Lung (tissue), 12 donors: Measurements from ENCODE around the gene DLL3. TPM values are rescaled to one million over a fixed set of nuclear protein-coding genes. Genes with fewer than 3 reads are reported as not detected.
"Not testable (repeated sequence)": the region's sequence is repeated elsewhere in the genome, so short reads cannot be mapped to it uniquely, and the experiment has no call there.

Experiments used
- ATAC-seq: fragments of 200-7000 bp; cut with Tn5 transposase; one replicate; pipeline ENCODE4 v1.9.1; 2020; ENCODE audit warnings: moderate number of reproducible peaks; ENCODE audit not compliant: insufficient read depth, low FRiP score
- DNase-seq, 3 donors: peaks; one replicate each; pipeline ENCODE4 v3.0.0-alpha.2; 2013 to 2017
- H3K27ac ChIP-seq, 2 donors: one replicate each; pipeline ENCODE4 v1.5.1; 2013; ENCODE audit warnings: mild to moderate bottlenecking in 2 of 2, moderate library complexity in 2 of 2, control low read depth in 1 of 2, inconsistent platforms in 1 of 2, low read depth in 1 of 2, low read length in 1 of 2
- H3K27me3 ChIP-seq, 3 donors: one replicate each; pipeline ENCODE4 v1.5.1; 2013; ENCODE audit warnings: low read length in 2 of 3; ENCODE audit not compliant: control insufficient read depth in 3 of 3, insufficient read depth in 3 of 3
- H3K36me3 ChIP-seq, 4 donors: one replicate each; pipeline ENCODE4 v1.5.1; 2013; ENCODE audit warnings: low read length in 4 of 4, mild to moderate bottlenecking in 1 of 4, moderate library complexity in 1 of 4; ENCODE audit not compliant: control insufficient read depth in 4 of 4, insufficient read depth in 4 of 4
- H3K4me1 ChIP-seq, 5 donors: one replicate each; pipeline ENCODE4 v1.5.1; 2013; ENCODE audit warnings: low read length in 5 of 5, mild to moderate bottlenecking in 2 of 5, moderate library complexity in 1 of 5; ENCODE audit not compliant: control insufficient read depth in 5 of 5, insufficient read depth in 5 of 5
- H3K4me3 ChIP-seq: one replicate; pipeline ENCODE4 v1.5.1; 2013; ENCODE audit warnings: mild to moderate bottlenecking, control low read depth, moderate library complexity
- H3K9ac ChIP-seq, 2 donors: one replicate each; pipeline ENCODE4 v1.5.1; 2013; ENCODE audit warnings: low read length in 2 of 2, control low read depth in 1 of 2; ENCODE audit not compliant: insufficient read depth in 1 of 2
- H3K9me3 ChIP-seq, 4 donors: one replicate each; pipeline ENCODE4 v1.5.1; 2013; ENCODE audit warnings: low read length in 3 of 4, mild to moderate bottlenecking in 1 of 4, moderate library complexity in 1 of 4; ENCODE audit not compliant: control insufficient read depth in 4 of 4, insufficient read depth in 3 of 4
- CTCF ChIP-seq: IDR thresholded peaks from 2 replicates; pipeline ENCODE4 v1.5.1; 2012; ENCODE audit warnings: mild to moderate bottlenecking; ENCODE audit errors: control extremely low read depth, extremely low read depth
- WGBS, 2 donors: extraction: QIAGEN DNeasy Blood & Tissue Kit; methylation state at CpG; one replicate each; pipeline ENCODE4 v1.1.7; 2013; 5-methylcytosine and 5-hydroxymethylcytosine counted together
- polyA plus RNA-seq, 2 donors: library from polyadenylated mRNA; stranded (reverse); fragments of 200-250 nt; gene quantifications; one replicate each; pipeline ENCODE4 v1.2.1, GENCODE V29; 2013
- total RNA-seq, 2 donors: library from RNA; depleted of rRNA in 1 of 2; stranded (reverse); fragments of >200 nt in 1 of 2; gene quantifications; one replicate each; pipeline ENCODE4 v1.2.1, GENCODE V29; 2014 to 2021
- donor health status: control.
- donor health status: control.
- donor health status: Bipolar disorder and iron deficiency.
- donor health status: healthy.
- donor health status: DM: yes; HTN: yes; CAD: no.

Gene DLL3
- total and polyA plus RNA-seq, 4 donors, result 0.07 TPM; not detected in 3

- Histone ChIP-seq H3K4me3 (no peak overlapping the region), H3K27ac (no peak overlapping the region), H3K36me3 (peaks cover 28 to 53% (median 34%) of the 10 kb centered on the region in 4 donors), H3K27me3 (no peaks in the 10 kb centered on the region), H3K9ac (no peak overlapping the region), H3K4me1 (peaks cover 0 to 4% (median 0%) of the 10 kb centered on the region in 5 donors), H3K9me3 (peaks cover 0 to 2% (median 0%) of the 10 kb centered on the region in 4 donors)
- DNase-seq (no peak), ATAC-seq (no peak)
- no peak for TF ChIP-seq CTCF
- 94 to 98% methylated on average over 2 of the region's 2 CpGs for WGBS, 2 donors
These were observed 23.0 kb upstream of the DLL3 start for GRCh38 chr19:39475748-39476147.

- not testable (repeated sequence) for H3K9ac ChIP-seq, ATAC-seq, H3K27me3 ChIP-seq, H3K4me3 ChIP-seq, H3K9me3 ChIP-seq
- Histone ChIP-seq H3K4me1 (peaks cover 3 to 13% (median 6%) of the 10 kb centered on the region in 5 donors), H3K27ac (peak overlapping the region in 1 of 2 donors; percentile 87), H3K36me3 (peaks cover 8 to 24% (median 17%) of the 10 kb centered on the region in 4 donors)
- DNase-seq, result peak in 1 of 3 donors; percentile 22
- 68 to 78% methylated on average over 11 of the region's 11 CpGs for WGBS, 2 donors
These were observed 19.4 kb upstream of the DLL3 start for GRCh38 chr19:39479319-39479801.

- ATAC-seq (no peak), DNase-seq (no peak)
- Histone ChIP-seq H3K36me3 (peaks cover 8 to 18% (median 13%) of the 10 kb centered on the region in 4 donors), H3K9ac (peak overlapping the region; percentile 48 to 77), H3K4me3 (no peak overlapping the region), H3K4me1 (peaks cover 3 to 13% (median 6%) of the 10 kb centered on the region in 5 donors), H3K27me3 (no peaks in the 10 kb centered on the region), H3K9me3 (no peaks in the 10 kb centered on the region), H3K27ac (peak overlapping the region; percentile 67 to 87)
- 27 to 37% methylated on average over 10 of the region's 10 CpGs for WGBS, 2 donors
- no peak for TF ChIP-seq CTCF
These were observed 18.8 kb upstream of the DLL3 start for GRCh38 chr19:39479916-39480315.

DNA sequence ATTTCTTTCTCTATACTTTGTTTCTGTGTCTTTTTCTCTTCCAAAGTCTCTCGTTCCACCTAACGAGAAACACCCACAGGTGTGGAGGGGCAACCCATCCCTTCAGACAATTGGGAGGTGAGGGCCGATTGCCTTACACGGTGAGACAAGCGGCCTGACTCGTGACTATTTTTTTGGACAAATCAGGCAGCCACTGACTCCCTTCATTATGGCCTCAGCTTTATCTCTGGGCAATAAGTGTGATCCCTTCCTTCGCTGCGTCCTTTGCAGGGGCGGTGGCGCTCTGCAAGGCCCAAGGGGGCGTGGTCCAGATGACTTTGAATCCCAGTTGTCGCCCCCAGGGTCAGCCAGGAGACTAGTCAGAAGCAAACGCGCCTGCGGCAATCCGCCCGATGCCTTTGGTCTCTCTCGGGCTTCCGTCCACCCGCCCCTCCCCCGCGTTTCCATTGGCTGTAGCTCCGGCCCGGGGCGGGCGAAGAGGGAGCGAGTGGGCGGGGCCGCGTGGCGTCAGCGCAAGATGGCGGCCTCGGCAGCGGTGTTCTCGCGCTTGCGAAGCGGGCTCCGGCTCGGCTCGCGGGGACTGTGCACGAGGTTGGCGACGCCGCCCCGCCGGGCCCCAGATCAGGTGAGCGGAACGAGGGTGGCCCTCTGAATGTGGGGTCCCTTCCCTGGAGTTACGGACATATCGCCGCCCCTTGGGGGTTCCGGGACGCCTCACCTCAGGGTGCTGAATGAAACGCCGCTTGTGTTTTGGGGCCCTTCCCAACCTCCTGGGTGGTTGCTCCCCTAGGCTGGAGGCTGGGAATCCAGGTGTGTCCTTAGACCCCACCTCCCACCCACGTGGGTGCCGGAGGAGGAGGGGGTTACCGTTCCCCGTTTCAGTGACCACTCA, 18.2 kb upstream of the DLL3 start, which contains the start of gene TIMM50:
TSS of gene TIMM50 (plus strand) at position 502 of the 892 bp plus-strand sequence. CDS start at position 518, 16 bp downstream.
- peak within 1 kb of the TSS; percentile 94 for H3K4me3 ChIP-seq
- peaks cover 5 to 18% (median 12%) of the 10 kb centered on the region in 4 donors for H3K36me3 ChIP-seq
- no peaks in the 10 kb centered on the region for H3K9me3 ChIP-seq
- TF ChIP-seq CTCF, result no peak
- ATAC-seq (peak; percentile 97), DNase-seq (peak; percentile 97 to 98 (median 98))
- peak within 1 kb of the TSS; percentile 67 to 87 for H3K27ac ChIP-seq
- peak within 1 kb of the TSS; percentile 90 to 91 for H3K9ac ChIP-seq
- peaks cover 3 to 13% (median 6%) of the 10 kb centered on the region in 5 donors for H3K4me1 ChIP-seq
- H3K27me3 ChIP-seq, result no peaks in the 10 kb centered on the region
- 1% methylated on average over 61 to 62 of the region's 62 CpGs for WGBS, 2 donors
